Body of pancreas (tissue), 4 donors: ENCODE data around the gene POGZ. TPM values are rescaled to one million over a fixed set of nuclear protein-coding genes. Genes with fewer than 3 reads are reported as not detected.
"Not testable (repeated sequence)": the region's sequence is repeated elsewhere in the genome, so short reads cannot be mapped to it uniquely, and the experiment has no call there.

Experiments used
- ATAC-seq: fragments of 150-250 bp; one replicate; pipeline ENCODE4 v1.9.1; 2016
- DNase-seq, 4 donors: peaks; one replicate each; pipeline ENCODE4 v3.0.0-alpha.2; 2019
- H3K27ac ChIP-seq, 4 donors: fragments of 200-600 bp; sonication (generic); 1 replicate in 3 of 4; 2 replicates in 1 of 4; pipeline versions ENCODE4 v1.5.1 to v1.6.1; 2016 to 2019; ENCODE audit warnings: mild to moderate bottlenecking in 1 of 4, mixed read lengths in 1 of 4, moderate library complexity in 1 of 4
- H3K27me3 ChIP-seq, 2 donors: fragments of 200-600 bp; sonication (generic); one replicate each; pipeline ENCODE4 v1.6.0; 2016; ENCODE audit warnings: mild to moderate bottlenecking in 1 of 2
- H3K36me3 ChIP-seq, 2 donors: fragments of 200-600 bp; sonication (generic); replicated peaks in 1 of 2; 2 replicates each; pipeline ENCODE4 v1.5.1; 2016; ENCODE audit warnings: low read depth in 2 of 2; ENCODE audit not compliant: insufficient read depth in 1 of 2
- H3K4me1 ChIP-seq: fragments of 200-600 bp; sonication (generic); one replicate; pipeline ENCODE4 v1.6.0; 2016
- H3K4me3 ChIP-seq, 2 donors: fragments of 200-600 bp; sonication (generic); 1 replicate in 1 of 2; 2 replicates in 1 of 2; pipeline ENCODE4 v1.5.1; 2016 to 2019
- H3K9me3 ChIP-seq, 3 donors: fragments of 200-600 bp; sonication (generic); 1 replicate in 2 of 3; 2 replicates in 1 of 3; pipeline ENCODE4 v1.5.1; 2016
- CTCF ChIP-seq, 7 experiments: fragments of 450-650 bp in 4 of 7; fragments of 200-600 bp in 3 of 7; sonication (generic) in 3 of 7; IDR thresholded peaks; one replicate each; pipeline ENCODE4 v1.5.1; 2016 to 2019; ENCODE audit warnings: antibody characterized with exemption in 7 of 7
- POLR2A ChIP-seq, 3 donors: fragments of 450-650 bp; IDR thresholded peaks; one replicate each; pipeline ENCODE4 v1.6.1; 2016; ENCODE audit warnings: antibody characterized with exemption in 3 of 3, mild to moderate bottlenecking in 2 of 3
- WGBS, 2 donors: methylation state at CpG; one replicate each; pipeline ENCODE4 v1.1.5; 2017; 5-methylcytosine and 5-hydroxymethylcytosine counted together
- intact Hi-C: fragments of 100-400 bp; cut with DNase I; formaldehyde crosslinking; loops from one replicate; pipeline ENCODE4 v1.15.1; 2023
- total RNA-seq, 2 donors: library from RNA; depleted of rRNA; stranded (reverse); fragments of >200 nt; gene quantifications; one replicate each; pipeline ENCODE4 v1.1.0, GENCODE V29; 2016

The POGZ gene
- total RNA-seq, 2 donors from 2014 or later, result 29.8 to 76.8 TPM

GRCh38 chr1:151399324-151400171 is 59.7 kb downstream of the POGZ start, which contains the start of gene PSMB4:
Gene PSMB4, plus strand, starts transcription at chr1:151399573. Its CDS starts 15 bp downstream, at chr1:151399588.
- TF ChIP-seq POLR2A (IDR thresholded peaks at IDR 0.05), result peak; percentile 39 to 80 (median 80)
- TF ChIP-seq CTCF (IDR thresholded peaks at IDR 0.05), result peak in 5 of 7 experiments; percentile 9 to 63 (median 53)
- Histone ChIP-seq H3K9me3 (no peaks in the 10 kb centered on the region), H3K4me3 (peak within 1 kb of the TSS; percentile 54 to 69), H3K36me3 (peaks cover 0 to 3% of the 10 kb centered on the region in 2 donors), H3K27me3 (no peaks in the 10 kb centered on the region), H3K4me1 (peaks cover 18% of the 10 kb centered on the region), H3K27ac (peak within 1 kb of the TSS; percentile 66 to 85 (median 80))
- intact Hi-C loops, result loop anchor here (5.0 kb wide), 1 partner anchor 97 kb away; no protein-coding TSS in a partner anchor
- 0% methylated on average over 47 to 63 of the region's 63 CpGs for WGBS, 2 donors
- DNase-seq (peak; percentile 84 to 93 (median 87)), ATAC-seq (peak; percentile 98)

GRCh38 chr1:151396265-151396664 is 63.0 kb downstream of the POGZ start:
- intact Hi-C loops, result not testable (repeated sequence)

GRCh38 chr1:151393583-151393982 is 65.7 kb downstream of the POGZ start:
- no peaks in the 10 kb centered on the region for H3K36me3 ChIP-seq
- H3K9me3 ChIP-seq, result no peaks in the 10 kb centered on the region
- no peaks in the 10 kb centered on the region for H3K4me1 ChIP-seq
- ATAC-seq (no peak), DNase-seq (no peak)
- TF ChIP-seq CTCF (IDR thresholded peaks at IDR 0.05) (no peak), POLR2A (IDR thresholded peaks at IDR 0.05) (no peak)
- intact Hi-C loops, result no loop called here
- H3K4me3 ChIP-seq, result no peak overlapping the region
- H3K27me3 ChIP-seq, result no peaks in the 10 kb centered on the region
- no peak overlapping the region for H3K27ac ChIP-seq

More at GRCh38 chr1:151396265-151396664, 63.0 kb downstream of the POGZ start:
- ATAC-seq, H3K36me3 ChIP-seq, DNase-seq, H3K4me3 ChIP-seq, H3K27ac ChIP-seq, H3K9me3 ChIP-seq, H3K27me3 ChIP-seq: not testable (repeated sequence)
- WGBS, 2 donors, result 62 to 67% methylated on average over 5 of the region's 5 CpGs
- H3K4me1 ChIP-seq, result peaks cover 16% of the 10 kb centered on the region

- DNase-seq, result no peak
- 58 to 73% methylated on average over 3 of the region's 3 CpGs for WGBS, 2 donors
- intact Hi-C loops, result no loop called here
- Histone ChIP-seq H3K36me3 (no peaks in the 10 kb centered on the region), H3K4me1 (no peaks in the 10 kb centered on the region), H3K4me3 (no peak overlapping the region), H3K27ac (no peak overlapping the region), H3K9me3 (no peaks in the 10 kb centered on the region), H3K27me3 (no peaks in the 10 kb centered on the region)
- TF ChIP-seq POLR2A (IDR thresholded peaks at IDR 0.05) (no peak), CTCF (IDR thresholded peaks at IDR 0.05) (no peak)
- no peak for ATAC-seq
These were observed 68.2 kb downstream of the POGZ start for GRCh38 chr1:151391079-151391563.

GRCh38 chr1:151390221-151391078 is 68.8 kb downstream of the POGZ start:
- DNase-seq, H3K27me3 ChIP-seq, H3K27ac ChIP-seq, ATAC-seq, H3K4me3 ChIP-seq, H3K4me1 ChIP-seq, intact Hi-C loops, H3K9me3 ChIP-seq, H3K36me3 ChIP-seq: not testable (repeated sequence)
- WGBS, 2 donors, result 88 to 91% methylated on average over 22 of the region's 22 CpGs
